Activated CD4-positive, CD25-positive, alpha-beta regulatory T cell treated with anti-CD3 and anti-CD28 coated beads, Interleukin-2, amount 50 U/mL, for 16 hours (primary cell): Measurements from ENCODE around the gene UTP14A.

Experiments
- DNase-seq: peaks from one replicate; pipeline ENCODE4 v3.0.0-alpha.2; 2020; ENCODE audit warnings: low read depth, low spot score

UTP14A gene

DNA sequence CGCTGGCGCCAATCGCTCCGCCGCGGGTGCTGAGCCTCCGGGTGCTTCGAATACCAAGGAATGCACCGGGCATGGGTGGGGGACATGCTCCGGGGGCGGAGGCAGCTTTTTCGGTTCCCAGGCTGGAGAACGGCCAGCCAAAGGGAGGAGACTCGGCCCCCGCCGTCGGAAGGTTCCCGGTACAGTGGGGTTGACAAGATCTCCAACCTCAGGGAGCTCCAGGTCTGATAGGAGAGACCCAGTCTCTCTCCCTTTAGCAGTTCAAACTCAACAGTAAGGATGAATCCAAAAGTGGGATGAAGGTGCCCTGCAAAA lies 47.3 kb downstream of the UTP14A start:
- DNase-seq, result no peak

GRCh38 chrX:129953881-129954280 lies 47.9 kb downstream of the UTP14A start:
- DNase-seq, result no peak

- no peak for DNase-seq
These were observed 48.8 kb downstream of the UTP14A start for GRCh38 chrX:129954804-129955203.

DNA sequence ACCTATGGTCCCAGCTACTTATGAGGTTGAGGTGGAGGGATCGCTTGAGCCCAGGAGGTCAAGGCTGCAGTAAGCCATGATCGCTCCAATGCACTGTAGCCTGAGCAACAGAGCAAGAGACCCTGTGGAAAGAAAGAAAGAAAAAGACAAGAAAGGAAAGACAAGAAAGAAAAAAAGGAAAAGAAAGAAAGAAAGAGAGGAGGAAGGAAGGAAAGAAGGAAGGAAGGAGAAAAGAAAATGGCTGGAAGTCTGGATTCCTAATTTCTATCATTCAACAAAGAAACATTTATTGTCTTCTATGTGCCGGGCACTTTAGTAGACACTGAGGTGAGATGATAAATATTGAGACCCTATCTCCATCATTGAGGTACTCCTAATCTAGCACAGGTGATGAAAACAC lies 49.7 kb downstream of the UTP14A start:
- no peak for DNase-seq

DNA sequence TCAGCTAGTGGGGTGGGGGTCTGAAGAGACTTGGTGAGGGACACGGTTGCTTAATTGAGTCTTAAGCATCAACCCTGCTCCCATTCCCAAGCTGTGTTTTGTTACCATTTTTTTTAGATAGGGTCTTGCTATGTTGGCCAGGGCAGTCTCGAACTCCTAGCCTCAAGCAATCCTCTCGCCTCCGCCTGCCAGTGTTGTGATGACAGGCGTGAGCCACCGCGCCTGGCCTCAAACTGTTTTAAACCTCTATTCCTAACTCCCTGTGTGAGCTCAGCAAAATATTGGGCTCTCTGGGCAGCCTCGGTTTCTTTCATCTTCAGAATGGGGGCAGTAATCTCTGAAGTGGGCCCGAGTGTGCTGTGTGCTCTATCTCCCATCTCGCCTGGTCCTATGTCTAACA lies 50.2 kb downstream of the UTP14A start:
- DNase-seq, result no peak

GRCh38 chrX:129956765-129957164 lies 50.8 kb downstream of the UTP14A start:
- no peak for DNase-seq

DNA sequence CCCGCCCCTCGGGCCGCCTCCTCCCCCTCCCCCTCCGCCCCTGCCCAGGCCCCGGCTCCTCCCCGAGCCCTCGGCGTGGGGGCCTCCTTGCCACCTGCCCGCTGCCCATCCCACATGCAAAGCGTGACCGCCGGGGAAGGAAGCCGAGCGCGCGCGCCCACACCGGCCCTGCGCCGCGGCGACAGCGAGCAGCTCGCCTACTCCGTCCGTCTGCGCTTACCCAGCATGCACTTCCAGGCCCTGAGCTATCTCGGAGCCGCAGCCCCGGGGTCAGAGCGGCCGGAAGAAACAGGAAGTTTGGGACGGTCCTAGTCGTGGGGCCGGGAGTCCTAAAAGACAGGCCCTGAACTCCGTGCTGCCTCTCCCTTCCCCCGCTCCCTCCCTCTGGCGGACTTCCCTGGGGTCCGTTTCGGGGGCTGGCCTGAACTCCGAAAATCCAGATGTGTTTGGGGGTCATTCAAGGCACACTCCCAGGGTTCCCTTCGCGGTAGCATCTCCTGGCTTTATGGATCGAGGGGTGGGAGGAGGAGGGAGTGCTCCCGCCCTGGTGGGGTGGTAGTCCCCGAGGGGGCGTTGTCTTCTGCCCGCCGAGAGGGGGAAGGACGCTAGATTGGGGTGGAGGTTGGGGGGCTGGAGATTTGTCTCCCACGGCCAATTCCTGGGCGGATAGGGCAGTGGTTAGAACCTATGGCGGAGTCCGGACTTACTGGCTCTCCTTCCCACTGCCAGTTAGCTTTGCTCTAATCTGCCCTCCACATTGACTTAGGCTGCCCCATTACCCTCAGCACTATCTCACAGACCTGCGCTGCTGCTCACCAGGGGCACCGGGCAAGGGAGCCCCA lies 51.5 kb downstream of the UTP14A start:
- no peak for DNase-seq

DNA sequence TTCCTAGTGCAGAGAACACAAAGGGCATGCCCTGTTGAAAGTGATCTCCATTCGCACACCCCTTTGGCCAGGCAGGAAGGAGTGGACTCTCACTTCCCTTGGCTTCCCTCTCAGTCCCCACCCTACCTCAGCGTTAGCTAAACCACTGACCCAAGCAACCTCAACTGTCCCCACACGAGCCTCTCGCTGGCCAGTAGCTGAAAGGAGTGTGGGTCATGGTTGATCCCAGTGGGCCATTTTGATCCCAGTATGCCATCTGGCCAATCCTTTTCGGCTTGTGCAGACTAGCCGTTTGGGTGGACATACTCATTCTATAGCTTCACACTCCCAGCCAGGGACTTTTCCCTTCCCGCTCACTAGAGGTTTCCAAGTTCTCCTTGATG lies 52.1 kb downstream of the UTP14A start:
- DNase-seq, result no peak

DNA sequence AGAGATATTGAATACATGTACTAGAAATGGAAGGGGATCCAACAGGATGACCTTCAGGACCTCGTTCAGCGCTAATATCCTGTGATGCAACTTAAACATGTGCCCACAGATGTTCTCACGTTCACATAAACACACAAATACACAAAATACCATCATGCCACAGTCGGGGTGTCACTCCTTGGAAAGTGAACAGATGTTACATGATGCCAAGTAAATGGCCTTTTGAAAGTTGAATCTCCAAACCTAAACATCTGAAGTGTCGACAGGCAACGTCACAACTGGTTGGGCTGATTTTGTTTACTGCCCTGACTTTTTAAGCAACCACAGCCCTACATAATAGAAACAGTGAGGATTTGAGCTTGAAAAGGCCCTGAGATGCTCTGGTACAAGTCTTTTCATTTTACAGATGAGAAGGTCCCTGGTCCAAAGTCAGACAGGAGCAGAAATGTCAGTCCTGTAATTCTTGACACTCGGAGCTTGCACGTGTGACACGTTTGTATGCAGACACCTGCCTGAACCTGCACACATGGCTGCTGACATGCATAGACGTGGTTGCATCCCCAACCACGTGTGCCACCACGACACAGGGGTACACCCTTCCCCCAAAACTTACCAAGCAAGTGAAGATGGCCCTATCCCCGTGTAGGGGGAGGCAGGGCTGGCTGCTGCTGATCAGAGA lies 53.0 kb downstream of the UTP14A start:
- no peak for DNase-seq

DNA sequence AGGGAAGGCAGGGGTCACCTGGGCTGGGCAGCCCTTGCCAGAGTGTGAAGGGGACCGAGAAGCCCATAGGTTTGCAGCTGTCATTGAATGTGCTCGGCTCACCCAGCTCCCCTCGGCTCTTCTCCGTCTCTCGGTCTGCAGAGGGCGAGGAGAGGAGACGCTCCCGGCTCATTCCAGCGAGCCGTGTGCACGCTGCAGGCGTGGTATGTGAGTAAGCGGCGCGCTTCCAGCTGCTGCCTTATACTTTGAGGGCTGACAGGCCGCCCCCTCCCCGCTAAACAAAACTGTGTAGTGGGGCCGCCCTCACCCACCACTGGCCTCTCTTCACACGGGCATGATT lies 53.5 kb downstream of the UTP14A start:
- DNase-seq, result no peak

GRCh38 chrX:129961180-129962083 lies 55.5 kb downstream of the UTP14A start:
- DNase-seq, result peak; percentile 34

DNA sequence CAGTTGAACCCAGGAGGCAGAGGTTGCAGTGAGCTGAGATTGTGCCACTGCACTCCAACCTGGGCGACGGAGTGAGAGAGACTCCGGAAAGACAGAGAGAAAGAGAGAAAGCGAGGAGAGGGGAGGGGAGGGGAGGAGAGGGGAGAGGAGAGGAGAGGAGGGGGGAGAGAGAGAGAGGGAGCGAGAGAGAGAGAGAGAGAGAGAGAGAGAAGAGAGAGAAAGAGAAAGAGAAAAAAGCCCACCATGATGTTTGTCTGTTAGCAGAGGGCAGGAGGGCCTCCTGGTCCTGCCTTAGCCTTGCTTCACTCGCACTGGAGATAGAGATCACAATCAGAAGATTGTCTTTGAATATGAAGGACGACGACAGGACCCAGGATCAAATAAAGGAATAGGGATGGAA lies 57.8 kb downstream of the UTP14A start:
- no peak for DNase-seq

GRCh38 chrX:129965166-129965565 lies 59.2 kb downstream of the UTP14A start:
- no peak for DNase-seq

DNA sequence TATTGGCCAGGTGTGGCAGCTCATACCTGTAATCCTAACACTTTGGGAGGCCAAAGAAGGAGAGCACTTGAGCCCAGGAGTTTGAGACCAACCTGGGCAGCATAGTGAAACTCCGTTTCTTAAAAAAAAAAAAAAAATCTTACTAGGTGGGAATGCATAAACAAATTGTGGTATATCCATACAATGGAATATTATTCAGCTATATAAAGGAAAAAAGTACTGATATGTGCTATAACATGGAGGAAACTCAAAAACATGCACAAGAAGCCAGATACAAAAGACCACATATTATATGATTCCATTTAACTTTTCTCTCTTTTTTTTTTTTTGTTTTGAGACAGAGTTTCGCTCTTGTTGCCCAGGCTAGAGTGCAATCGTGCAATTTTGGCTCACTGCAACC lies 63.0 kb downstream of the UTP14A start:
- DNase-seq, result no peak

DNA sequence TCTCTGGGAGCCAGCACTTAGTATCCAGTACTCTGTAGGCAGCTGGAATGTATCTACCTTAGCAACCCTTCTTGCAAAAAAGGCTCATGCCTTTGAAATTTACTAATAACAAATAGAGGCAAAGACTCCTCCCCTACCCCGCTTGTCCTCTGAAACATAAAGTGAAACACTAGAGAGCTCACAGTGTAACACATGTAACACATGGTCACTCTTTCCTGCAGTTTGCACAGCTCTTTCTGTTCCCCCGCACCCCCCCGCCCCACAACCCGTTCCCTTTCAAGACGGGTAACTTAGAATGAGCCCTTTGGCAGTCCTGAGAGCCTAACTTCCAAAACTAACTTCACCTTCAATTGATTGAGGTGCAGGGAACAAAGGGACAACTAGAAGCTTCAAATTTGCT lies 70.5 kb downstream of the UTP14A start:
- DNase-seq, result no peak
